ENCODE measurements around the gene TRPV5. TPM values are rescaled to one million over a fixed set of nuclear protein-coding genes. Genes with fewer than 3 reads are reported as not detected.

TRPV5 gene
- total RNA-seq, 2 experiments from 2014 or later, result 0.06 TPM; not detected in 1

- no peak overlapping the region for H2AFZ ChIP-seq (ENCODE audit: low read length)
- no peak overlapping the region for H3K4me3 ChIP-seq (ENCODE audit: low read depth, low read length, poor library complexity, severe bottlenecking)
- H4K20me1 ChIP-seq (ENCODE audit: insufficient read depth, low read length), result no peaks in the 10 kb centered on the region
- intact Hi-C loops (cut with micrococcal nuclease; ENCODE audit: unreplicated experiment), result no loop called here
- no peaks in the 10 kb centered on the region for H3K4me1 ChIP-seq (ENCODE audit: insufficient read depth, low read length, poor library complexity, severe bottlenecking)
- TF ChIP-seq EZH2phosphoT487 (IDR thresholded peaks at IDR 0.05; ENCODE audit: borderline replicate concordance, low read depth, low read length), result no peak
- no peak for TF ChIP-seq CTCF (conservative IDR thresholded peaks at IDR 0.05; ENCODE audit: low read length)
- CTCF ChIA-PET (ENCODE audit: unreplicated experiment), result no interaction called here
- no peaks in the 10 kb centered on the region for H3K36me3 ChIP-seq (ENCODE audit: insufficient read depth, low read length)
- no peak overlapping the region for H3K4me2 ChIP-seq (ENCODE audit: low read length)
- H3K9me3 ChIP-seq (ENCODE audit: low read length), result no peaks in the 10 kb centered on the region
- POLR2A ChIA-PET, result no interaction called here
- H3K9me2 ChIP-seq (ENCODE audit: insufficient read depth, low read length), result no peaks in the 10 kb centered on the region
- BruUV-seq (replicated peaks), result no TSS peak
- H3K79me2 ChIP-seq (ENCODE audit: insufficient read depth, low read depth, low read length), result no peaks in the 10 kb centered on the region
- DNase-seq (ENCODE audit: low spot score), result no peak
- no peak overlapping the region for H3K27ac ChIP-seq (ENCODE audit: low read depth, low read length, poor library complexity, severe bottlenecking)
Measured at GRCh38 chr7:142969183-142969582, 35.6 kb upstream of the TRPV5 start.

GRCh38 chr7:142968229-142968628 is 34.7 kb upstream of the TRPV5 start:
- no TSS peak for BruUV-seq (replicated peaks)
- CTCF ChIA-PET (ENCODE audit: unreplicated experiment), result no interaction called here
- no peak overlapping the region for H2AFZ ChIP-seq (ENCODE audit: low read length)

More at GRCh38 chr7:142968229-142968628, 34.7 kb upstream of the TRPV5 start:
- TF ChIP-seq EZH2phosphoT487 (IDR thresholded peaks at IDR 0.05; ENCODE audit: borderline replicate concordance, low read depth, low read length) (no peak), CTCF (conservative IDR thresholded peaks at IDR 0.05; ENCODE audit: low read length) (no peak)
- POLR2A ChIA-PET, result no interaction called here
- Histone ChIP-seq H3K9me2 (ENCODE audit: insufficient read depth, low read length) (no peaks in the 10 kb centered on the region), H3K79me2 (ENCODE audit: insufficient read depth, low read depth, low read length) (no peaks in the 10 kb centered on the region), H4K20me1 (ENCODE audit: insufficient read depth, low read length) (no peaks in the 10 kb centered on the region), H3K27ac (ENCODE audit: low read depth, low read length, poor library complexity, severe bottlenecking) (no peak overlapping the region), H3K4me2 (ENCODE audit: low read length) (no peak overlapping the region), H3K4me3 (ENCODE audit: low read depth, low read length, poor library complexity, severe bottlenecking) (no peak overlapping the region), H3K9me3 (ENCODE audit: low read length) (no peaks in the 10 kb centered on the region), H3K36me3 (ENCODE audit: insufficient read depth, low read length) (no peaks in the 10 kb centered on the region), H3K4me1 (ENCODE audit: insufficient read depth, low read length, poor library complexity, severe bottlenecking) (no peaks in the 10 kb centered on the region)
- intact Hi-C loops (cut with micrococcal nuclease; ENCODE audit: unreplicated experiment), result no loop called here
- DNase-seq (ENCODE audit: low spot score), result no peak

Measured in OCI-LY7 (cell line).